Right renal cortex interstitium (tissue), 3 donors: Measurements from ENCODE around the gene HCRT. TPM values are rescaled to one million over a fixed set of nuclear protein-coding genes. Genes with fewer than 3 reads are reported as not detected.
"Not testable (repeated sequence)": the region's sequence is repeated elsewhere in the genome, so short reads cannot be mapped to it uniquely, and the experiment has no call there.

Source experiments
- DNase-seq, 3 donors: peaks; one replicate each; pipeline ENCODE4 v3.0.0-alpha.2; 2013; ENCODE audit warnings: low read depth in 3 of 3, low spot score in 2 of 3
- polyA plus RNA-seq, 3 donors: library from polyadenylated mRNA; unstranded; fragments of 120-200 nt; gene quantifications; one replicate each; pipeline ENCODE4 v1.2.1, GENCODE V29; 2013; ENCODE audit not compliant: insufficient read length in 3 of 3

The HCRT gene
- polyA plus RNA-seq, 3 donors = not detected

DNA sequence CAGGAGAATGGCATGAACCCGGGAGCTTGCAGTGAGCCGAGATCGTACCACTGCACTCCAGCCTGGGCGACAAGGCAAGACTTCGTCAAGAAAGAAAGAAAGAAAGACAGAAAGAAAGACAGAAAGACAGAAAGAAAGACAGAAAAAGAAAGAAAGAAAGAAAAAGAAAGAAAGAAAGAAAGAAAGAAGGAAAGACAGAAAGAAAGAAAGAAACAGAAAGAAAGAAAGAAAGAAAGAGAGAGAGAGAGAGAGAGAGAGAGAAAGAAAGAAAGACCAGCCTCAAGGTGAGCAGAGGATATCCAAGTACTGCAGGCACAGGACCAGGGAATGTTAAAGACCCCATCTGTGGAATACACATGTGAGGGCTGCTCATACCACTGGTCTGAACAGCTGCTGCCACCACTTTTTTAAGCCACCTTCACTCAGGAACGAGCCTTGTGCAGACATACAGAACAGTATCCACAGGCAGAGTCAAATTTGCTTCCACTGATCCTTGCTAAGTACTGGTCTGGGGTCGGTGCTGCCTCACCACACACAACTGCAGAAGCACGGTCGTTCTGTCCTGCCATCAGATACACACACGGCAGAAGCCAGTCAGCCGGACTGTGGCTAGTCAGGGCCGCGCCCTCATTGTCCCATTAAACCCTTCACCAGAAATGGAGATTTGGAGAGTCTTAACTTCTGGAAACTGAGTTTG is 38.2 kb downstream of the HCRT start:
- no peak for DNase-seq

DNA sequence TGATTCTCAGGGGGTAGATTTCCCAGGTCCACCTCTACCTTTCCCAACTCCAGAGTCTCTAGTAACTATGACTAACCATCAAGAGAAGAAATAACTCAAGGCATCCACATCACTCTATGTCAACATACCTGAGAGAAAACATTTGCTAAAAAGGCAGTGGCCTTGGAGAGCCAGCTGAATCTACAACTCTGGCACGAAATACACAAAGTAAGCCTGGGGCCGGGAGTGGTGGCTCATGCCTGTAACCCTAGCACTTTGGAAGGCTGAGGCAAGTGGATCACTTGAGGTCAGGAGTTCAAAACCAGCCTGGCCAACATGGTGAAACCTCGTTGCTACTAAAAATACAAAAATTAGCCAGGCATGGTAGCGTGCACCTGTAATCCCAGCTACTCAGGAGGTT is 42.1 kb downstream of the HCRT start:
- not testable (repeated sequence) for DNase-seq

DNA sequence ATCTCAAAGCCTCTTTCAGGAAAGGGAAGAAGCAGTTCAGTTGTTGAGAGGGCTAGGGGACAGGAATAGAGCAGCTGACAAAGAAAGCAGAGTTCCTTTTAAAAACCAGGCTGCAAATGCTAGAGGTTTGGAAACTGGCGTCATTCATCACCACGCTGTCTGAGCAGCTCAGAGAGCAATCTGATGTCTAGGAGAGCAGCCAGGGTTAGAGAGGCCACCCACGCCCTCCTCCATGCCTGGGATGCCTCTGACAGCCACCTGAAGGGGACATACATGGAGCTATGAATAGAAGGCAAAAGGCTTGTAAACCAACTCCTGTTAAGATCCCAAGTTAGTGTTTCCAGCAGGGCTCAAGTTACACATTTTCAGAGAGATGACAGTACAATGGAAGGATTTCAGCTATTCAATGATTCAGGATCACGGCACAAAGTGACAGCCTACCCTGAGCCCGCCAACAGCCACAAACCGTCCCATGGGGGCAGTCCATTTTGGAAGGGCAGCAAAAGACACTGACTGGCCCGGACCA is 42.8 kb downstream of the HCRT start:
- DNase-seq = no peak

DNA sequence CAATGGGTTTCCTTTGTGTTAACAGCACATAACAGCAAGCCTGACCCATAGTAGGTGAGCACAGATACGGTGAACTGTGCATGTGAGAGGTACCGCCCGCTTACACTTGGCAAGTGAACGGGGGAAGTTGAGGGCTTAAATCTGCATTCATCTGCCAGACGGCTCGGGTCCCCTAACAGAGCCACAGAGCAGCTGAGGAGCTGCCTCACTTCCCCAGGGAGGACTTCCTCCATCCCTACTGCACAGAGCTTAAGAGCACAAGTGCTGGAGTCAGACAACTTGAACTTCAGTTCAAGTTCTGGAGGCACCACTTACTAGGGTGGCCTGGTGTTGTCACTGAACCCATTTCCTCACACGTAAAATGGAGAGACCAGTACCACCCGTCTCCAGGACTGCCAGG is 43.9 kb downstream of the HCRT start:
- no peak for DNase-seq

DNA sequence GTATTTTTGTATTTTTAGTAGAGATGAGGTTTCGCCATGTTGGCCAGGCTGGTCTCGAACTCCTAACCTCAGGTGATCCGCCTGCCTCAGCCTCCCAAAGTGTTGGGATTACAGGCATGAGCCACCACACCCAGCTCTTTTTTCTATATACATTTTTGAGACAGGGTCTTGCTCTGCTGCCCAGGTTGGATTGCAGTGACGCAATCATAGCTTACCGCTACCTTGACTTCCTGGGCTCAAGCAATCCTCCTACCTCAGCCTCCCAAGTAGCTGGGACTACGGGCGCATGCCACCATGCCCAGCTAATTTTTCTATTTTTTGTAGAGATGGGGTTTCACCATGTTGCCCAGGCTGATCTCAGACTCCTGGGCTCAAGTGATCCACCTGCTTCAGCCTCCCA is 44.6 kb downstream of the HCRT start:
- not testable (repeated sequence) for DNase-seq

DNA sequence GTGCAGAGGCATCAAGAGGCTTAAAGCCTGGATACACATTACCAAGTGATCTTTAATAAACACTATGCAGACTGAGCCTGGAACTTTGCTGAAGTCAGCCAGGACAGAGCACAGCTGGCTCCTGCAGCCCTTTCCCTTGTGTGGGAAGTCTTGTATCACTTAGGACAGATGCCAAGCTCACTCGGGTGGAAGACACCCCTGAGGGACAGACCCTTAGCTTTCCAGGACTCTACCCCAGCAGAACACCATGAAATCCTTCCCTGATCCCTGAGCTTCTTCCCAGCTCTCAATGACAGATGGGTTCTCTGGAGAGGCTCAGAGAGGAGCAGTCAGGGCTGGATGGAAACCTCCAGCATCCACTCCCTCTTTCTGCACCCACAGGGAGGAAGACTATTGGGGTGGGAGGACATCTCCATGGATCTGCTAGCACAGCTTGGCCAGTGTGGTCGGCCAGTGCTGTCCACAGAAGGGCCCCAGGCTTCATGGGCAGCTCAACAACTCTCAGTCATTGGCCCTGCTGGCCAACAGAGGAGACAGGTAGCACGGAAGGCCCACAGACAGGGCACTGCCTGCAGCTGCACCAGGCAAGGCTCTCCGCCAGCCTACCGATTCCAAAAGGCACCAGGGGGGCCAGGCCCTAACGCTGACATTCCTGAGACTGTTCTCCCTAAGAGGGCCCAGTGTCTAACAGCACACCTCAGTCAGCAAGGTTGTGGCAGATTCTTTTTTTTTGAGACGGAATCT is 46.3 kb downstream of the HCRT start:
- no peak for DNase-seq

DNA sequence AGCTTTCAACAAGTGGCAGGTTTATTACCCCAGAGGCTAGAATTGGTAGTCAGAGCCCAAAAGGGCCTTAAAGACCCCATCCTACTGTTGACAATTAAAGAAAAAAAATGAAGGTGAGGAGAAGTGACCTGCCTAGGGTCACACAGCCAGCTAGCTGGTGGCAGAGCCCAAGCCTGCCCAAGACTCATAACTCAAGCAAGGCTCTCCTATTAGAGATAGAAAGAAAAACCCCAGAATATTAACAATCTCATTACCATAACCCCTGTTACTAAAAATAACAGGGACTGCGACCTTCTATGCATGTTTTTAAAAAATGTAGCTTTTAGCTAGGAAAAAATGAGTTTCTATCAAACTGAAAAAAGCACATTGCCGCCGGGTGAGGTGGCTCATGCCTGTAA is 48.6 kb downstream of the HCRT start:
- no peak for DNase-seq

DNA sequence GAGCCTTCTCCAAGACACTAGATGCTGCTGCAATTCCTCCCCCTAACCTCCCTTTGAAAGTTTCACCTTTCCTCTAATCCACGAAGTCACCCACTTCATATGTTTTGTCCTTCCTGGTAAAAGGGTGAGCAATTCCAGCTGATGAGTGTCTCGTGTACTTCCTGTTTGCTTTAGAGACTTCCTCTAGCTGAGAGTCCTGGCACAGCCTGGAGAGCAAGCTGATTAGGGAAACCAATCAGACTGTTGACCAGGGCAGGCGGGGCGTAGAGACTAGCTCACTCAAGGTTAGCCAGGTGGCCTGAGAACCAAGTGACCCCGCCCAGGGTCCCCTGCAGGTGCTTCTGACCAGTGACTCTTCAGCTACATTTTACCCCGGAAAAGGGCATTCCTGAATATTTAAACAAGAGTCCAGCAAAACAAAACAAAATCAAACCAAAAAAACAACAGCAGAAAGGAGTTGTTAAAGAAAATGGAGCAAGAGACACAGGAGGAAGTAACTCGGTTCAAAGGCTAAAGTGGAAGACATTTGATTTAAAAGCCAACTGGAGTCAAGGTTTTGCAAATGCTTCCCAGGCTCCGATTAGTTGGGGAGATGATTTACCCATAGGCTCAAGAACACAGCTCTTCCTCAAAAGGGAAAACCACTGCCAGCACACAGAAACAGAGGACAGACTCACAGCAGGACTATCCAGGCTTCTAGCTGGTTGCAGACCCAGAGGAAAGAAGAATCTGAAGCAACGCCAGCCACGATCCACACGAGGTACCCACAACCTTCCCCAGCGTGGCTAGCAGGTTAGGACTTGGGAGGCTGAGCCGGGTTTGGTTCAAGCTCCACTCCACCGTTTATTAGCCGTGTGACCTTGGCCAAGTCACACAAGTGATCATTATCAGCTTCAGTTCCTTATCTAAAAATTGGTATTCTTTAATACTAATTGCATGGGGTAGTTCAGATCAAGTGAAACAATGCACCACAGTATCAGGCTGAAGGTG is 49.3 kb downstream of the HCRT start:
- no peak for DNase-seq

DNA sequence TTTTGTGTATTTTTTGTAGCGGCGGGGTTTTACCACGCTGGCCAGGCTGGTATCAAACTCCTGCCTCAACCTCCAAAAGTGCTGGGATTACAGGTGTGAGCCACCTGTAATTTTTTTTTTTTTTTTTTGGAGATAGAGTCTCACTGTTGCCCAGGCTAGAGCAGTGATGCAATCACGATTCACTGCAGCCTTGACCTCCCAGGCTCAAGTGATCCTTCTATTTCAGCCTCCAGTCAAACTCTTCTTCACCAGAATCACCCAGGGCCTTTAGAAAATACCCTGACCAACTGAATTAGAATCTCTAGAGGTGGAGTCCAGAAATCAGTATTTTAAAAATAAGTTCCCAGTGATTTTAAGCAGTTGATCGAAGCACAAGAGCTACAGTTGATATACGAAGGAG is 50.1 kb downstream of the HCRT start:
- no peak for DNase-seq

Other genes with a start within 250 kb of the HCRT start
- 10 to 100 TPM; 58.1 to 62.3 (median 60.6) TPM for gene CNP, start 218.7 kb downstream of the HCRT start, polyA plus RNA-seq
- gene DNAJC7, start 168.0 kb downstream of the HCRT start, polyA plus RNA-seq = 100 to 1,000 TPM; 150 to 173 (median 163) TPM
- gene NKIRAS2, start 165.4 kb downstream of the HCRT start, polyA plus RNA-seq = 10 to 100 TPM; 42.9 to 49.9 (median 49.0) TPM
- gene C17orf113, start 134.9 kb downstream of the HCRT start, polyA plus RNA-seq = 1 to 10 TPM; 3.1 to 3.2 (median 3.2) TPM
- gene ZNF385C, start 87.0 kb downstream of the HCRT start, polyA plus RNA-seq = 1 to 10 TPM; 4.5 to 7.8 (median 6.1) TPM
- gene DHX58, start 72.7 kb downstream of the HCRT start, polyA plus RNA-seq = 1 to 10 TPM; 6.9 to 8.6 (median 7.4) TPM
- 10 to 100 TPM; 52.3 to 57.6 (median 55.0) TPM for gene KAT2A, start 64.1 kb downstream of the HCRT start, polyA plus RNA-seq
- under 1 TPM; 0.14 to 0.17 (median 0.17) TPM for gene HSPB9, start 62.6 kb downstream of the HCRT start, polyA plus RNA-seq
- 100 to 1,000 TPM; 121 to 138 (median 125) TPM for gene RAB5C, start 30.5 kb downstream of the HCRT start, polyA plus RNA-seq
- gene KCNH4, start 4.3 kb downstream of the HCRT start, polyA plus RNA-seq = not detected
- gene GHDC, start 9.0 kb upstream of the HCRT start, polyA plus RNA-seq = 10 to 100 TPM; 10.2 to 15.1 (median 14.2) TPM
- gene STAT5B, start 90.9 kb upstream of the HCRT start, polyA plus RNA-seq = 10 to 100 TPM; 37.5 to 39.2 (median 37.6) TPM
- 1 to 10 TPM; 5.1 to 5.9 (median 5.5) TPM for gene STAT5A, start 103.0 kb upstream of the HCRT start, polyA plus RNA-seq
- 10 to 100 TPM; 53.3 to 57.0 (median 55.3) TPM for gene STAT3, start 203.0 kb upstream of the HCRT start, polyA plus RNA-seq
- 10 to 100 TPM; 55.5 to 64.4 (median 59.5) TPM for gene CAVIN1, start 237.8 kb upstream of the HCRT start, polyA plus RNA-seq